Measurements from ENCODE around the gene FAM216B. TPM values are rescaled to one million over a fixed set of nuclear protein-coding genes. Genes with fewer than 3 reads are reported as not detected.

The FAM216B gene
- total RNA-seq, 1 experiment from 2014 or later = not detected

GRCh38 chr13:42766016-42766415 lies 15.4 kb upstream of the FAM216B start:
- Histone ChIP-seq H2BK5ac (ENCODE audit: insufficient read length, low read length) (no peak overlapping the region), H3K9ac (ENCODE audit: extremely low read depth, insufficient read length, low read length) (no peak overlapping the region), H4K91ac (ENCODE audit: insufficient read length, low read depth, low read length) (no peak overlapping the region), H3K23me2 (ENCODE audit: insufficient read length, low read depth, low read length, poor library complexity, severe bottlenecking) (no peaks in the 10 kb centered on the region), H3K4me2 (ENCODE audit: insufficient read depth, insufficient read length, low read length) (no peak overlapping the region), H3K27ac (ENCODE audit: insufficient read length, low read depth, low read length) (no peak overlapping the region), H3K9me3 (ENCODE audit: control insufficient read depth, low read depth, low read length) (no peaks in the 10 kb centered on the region), H2BK15ac (ENCODE audit: low read depth, low read length) (no peak overlapping the region), H3K4me1 (ENCODE audit: insufficient read depth, low read length) (no peaks in the 10 kb centered on the region), H3K18ac (ENCODE audit: insufficient read length, low read depth, low read length) (no peak overlapping the region), H3K27me3 (ENCODE audit: insufficient read depth, low read length) (no peaks in the 10 kb centered on the region; the same call in 1 of the 2 replicates), H3K56ac (ENCODE audit: insufficient read length, low read depth, low read length) (no peak overlapping the region), H4K20me1 (ENCODE audit: control insufficient read depth, insufficient read depth, insufficient read length) (no peaks in the 10 kb centered on the region), H4K8ac (replicated peaks; ENCODE audit: insufficient read length, low read depth, low read length) (no peak overlapping the region), H3T11ph (ENCODE audit: low read length) (no peak overlapping the region), H2AFZ (ENCODE audit: low read length) (no peak overlapping the region), H4K5ac (ENCODE audit: insufficient read length, low read depth, low read length) (no peak overlapping the region), H3K14ac (ENCODE audit: insufficient read depth, low read length) (no peak overlapping the region), H3K23ac (ENCODE audit: insufficient read length, low read depth, low read length) (no peak overlapping the region), H3K79me1 (ENCODE audit: insufficient read depth, low read depth, low read length, poor library complexity, severe bottlenecking) (no peaks in the 10 kb centered on the region), H2AK5ac (ENCODE audit: insufficient read length, low read length) (no peak overlapping the region), H2BK12ac (ENCODE audit: insufficient read length, low read depth, low read length) (no peak overlapping the region), H2BK120ac (ENCODE audit: low read depth, low read length, poor library complexity, severe bottlenecking) (no peak overlapping the region), H3K79me2 (ENCODE audit: insufficient read depth, low read length) (no peaks in the 10 kb centered on the region), H2BK20ac (ENCODE audit: low read depth, low read length, poor library complexity, severe bottlenecking) (no peak overlapping the region), H3K4ac (ENCODE audit: low read depth, low read length) (no peak overlapping the region)
- no peak for TF ChIP-seq CTCF (conservative IDR thresholded peaks at IDR 0.05)
- no peaks in the 10 kb centered on the region for H3K4me1 Mint-ChIP-seq
- H3K27ac Mint-ChIP-seq = no peak overlapping the region
- DNase-seq = no peak
- no peaks in the 10 kb centered on the region for H3K27me3 Mint-ChIP-seq (ENCODE audit: low read depth)
- no peaks in the 10 kb centered on the region for H3K36me3 Mint-ChIP-seq (ENCODE audit: insufficient read depth in 1 of 3, low read depth in 3 of 3)
- H3K9me3 Mint-ChIP-seq = no peaks in the 10 kb centered on the region
- no peak overlapping the region for H3K4me3 Mint-ChIP-seq
- no CpG with 5 or more reads among the region's 1 CpG for whole genome bisulfite sequencing (ENCODE audit: extremely low coverage, insufficient read length, low lambda C conversion rate)

All from H9 (cell line).